Stomach (tissue), 9 donors: Measurements from ENCODE around the gene NCKAP5. TPM values are rescaled to one million over a fixed set of nuclear protein-coding genes. Genes with fewer than 3 reads are reported as not detected.

ENCODE experiments used
- DNase-seq, 2 donors: peaks; one replicate each; pipeline versions ENCODE4 v3.0.0 to v3.0.0-alpha.2; 2013 to 2019
- H3K27ac ChIP-seq, 5 donors: fragments of 200-600 bp in 4 of 5; sonication (generic) in 4 of 5; one replicate each; pipeline ENCODE4 v1.5.1; 2013 to 2019; ENCODE audit warnings: mild to moderate bottlenecking in 1 of 5, moderate library complexity in 1 of 5
- H3K27me3 ChIP-seq, 3 donors: fragments of 200-600 bp; sonication (generic); one replicate each; pipeline ENCODE4 v1.5.1; 2017 to 2019; ENCODE audit warnings: mixed run types in 1 of 3
- H3K36me3 ChIP-seq, 4 donors: fragments of 200-600 bp; sonication (generic); 1 replicate in 3 of 4; 2 replicates in 1 of 4; pipeline ENCODE4 v1.5.1; 2016 to 2019
- H3K4me1 ChIP-seq, 4 donors: fragments of 200-600 bp; sonication (generic); one replicate each; pipeline ENCODE4 v1.5.1; 2016 to 2019
- H3K4me3 ChIP-seq, 4 donors: fragments of 200-600 bp; sonication (generic) in 3 of 4; one replicate each; pipeline ENCODE4 v1.5.1; 2016 to 2019; ENCODE audit warnings: mild to moderate bottlenecking in 1 of 4
- H3K9me3 ChIP-seq, 4 donors: fragments of 200-600 bp; sonication (generic); one replicate each; pipeline ENCODE4 v1.5.1; 2016 to 2019
- CTCF ChIP-seq, 7 experiments: fragments of 450-650 bp in 4 of 7; fragments of 200-600 bp in 3 of 7; sonication (generic) in 3 of 7; IDR thresholded peaks; one replicate each; pipeline ENCODE4 v1.5.1; 2016 to 2019; ENCODE audit warnings: antibody characterized with exemption in 7 of 7, control low read depth in 2 of 7, mild to moderate bottlenecking in 1 of 7
- EP300 ChIP-seq: sonication (generic); formaldehyde crosslinking; IDR thresholded peaks from one replicate; pipeline ENCODE4 v1.6.1; 2017; ENCODE audit warnings: antibody characterized with exemption
- POLR2A ChIP-seq, 4 donors: fragments of 450-650 bp; IDR thresholded peaks; one replicate each; pipeline ENCODE4 v1.6.1; 2016; ENCODE audit warnings: antibody characterized with exemption in 4 of 4, control low read depth in 2 of 4, mild to moderate bottlenecking in 1 of 4, moderate library complexity in 1 of 4
- POLR2AphosphoS5 ChIP-seq, 3 donors: sonication (generic); formaldehyde crosslinking; IDR thresholded peaks; one replicate each; pipeline ENCODE4 v1.6.1; 2016; ENCODE audit warnings: antibody characterized with exemption in 3 of 3
- WGBS, 5 donors: extraction: QIAGEN DNeasy Blood & Tissue Kit in 3 of 5; methylation state at CpG; one replicate each; pipeline versions ENCODE4 v1.1.5 to v1.1.7; 2013 to 2018; 5-methylcytosine and 5-hydroxymethylcytosine counted together
- intact Hi-C: fragments of 100-400 bp; cut with DNase I; formaldehyde crosslinking; loops from one replicate; pipeline ENCODE4 v1.15.1; 2023; ENCODE audit warnings: low total_unique reads
- polyA plus RNA-seq, 3 donors: library from polyadenylated mRNA; stranded (reverse); fragments of 200-250 nt; gene quantifications; one replicate each; pipeline ENCODE4 v1.2.3, GENCODE V29; 2013
- total RNA-seq, 5 donors: library from RNA; depleted of rRNA; stranded (reverse); fragments of >200 nt; gene quantifications; one replicate each; pipeline versions ENCODE4 v1.1.0 to v1.2.3, GENCODE V29; 2014 to 2016
- donor health status: healthy with polysubstance abuse.
- donor health status: Bipolar disorder and iron deficiency.
- donor health status: healthy.

NCKAP5 gene
- total and polyA plus RNA-seq, 8 donors, result 0.58 to 8.0 (median 1.6) TPM; not detected in 1

- H3K27me3 ChIP-seq, result no peaks in the 10 kb centered on the region
- no peak for DNase-seq
- TF ChIP-seq CTCF (IDR thresholded peaks at IDR 0.05) (no peak), EP300 (no peak), POLR2AphosphoS5 (IDR thresholded peaks at IDR 0.05) (no peak), POLR2A (IDR thresholded peaks at IDR 0.05) (no peak)
- no peak overlapping the region for H3K4me3 ChIP-seq
- H3K9me3 ChIP-seq, result no peaks in the 10 kb centered on the region
- H3K4me1 ChIP-seq, result no peaks in the 10 kb centered on the region
- intact Hi-C loops, result no loop called here
- no peak overlapping the region for H3K27ac ChIP-seq
- no peaks in the 10 kb centered on the region for H3K36me3 ChIP-seq
Observed at GRCh38 chr2:132798341-132798740, 769.9 kb downstream of the NCKAP5 start.

- 80 to 93% (median 89%) methylated on average over 3 of the region's 3 CpGs for WGBS, 5 donors
- no peak for DNase-seq
- intact Hi-C loops, result no loop called here
- Histone ChIP-seq H3K27me3 (no peaks in the 10 kb centered on the region), H3K27ac (no peak overlapping the region), H3K36me3 (no peaks in the 10 kb centered on the region), H3K9me3 (no peaks in the 10 kb centered on the region), H3K4me1 (no peaks in the 10 kb centered on the region), H3K4me3 (no peak overlapping the region)
- TF ChIP-seq CTCF (IDR thresholded peaks at IDR 0.05), result no peak
- TF ChIP-seq POLR2A (IDR thresholded peaks at IDR 0.05), result no peak
- TF ChIP-seq EP300, result no peak
- no peak for TF ChIP-seq POLR2AphosphoS5 (IDR thresholded peaks at IDR 0.05)
Observed at GRCh38 chr2:132797556-132797955, 770.7 kb downstream of the NCKAP5 start.

- DNase-seq, result no peak
- TF ChIP-seq POLR2AphosphoS5 (IDR thresholded peaks at IDR 0.05), result no peak
- no peak for TF ChIP-seq POLR2A (IDR thresholded peaks at IDR 0.05)
- TF ChIP-seq EP300, result no peak
- no peak for TF ChIP-seq CTCF (IDR thresholded peaks at IDR 0.05)
- H3K27ac ChIP-seq, result no peak overlapping the region
- WGBS, 5 donors, result 62 to 71% (median 65%) methylated on average over 3 of the region's 3 CpGs
- no peaks in the 10 kb centered on the region for H3K27me3 ChIP-seq
- no peak overlapping the region for H3K4me3 ChIP-seq
- H3K36me3 ChIP-seq, result no peaks in the 10 kb centered on the region
- no peaks in the 10 kb centered on the region for H3K9me3 ChIP-seq
- intact Hi-C loops, result no loop called here
- H3K4me1 ChIP-seq, result no peaks in the 10 kb centered on the region
Observed at GRCh38 chr2:132797071-132797470, 771.2 kb downstream of the NCKAP5 start.

GRCh38 chr2:132795220-132795619 lies 773.0 kb downstream of the NCKAP5 start:
- no peak for DNase-seq
- H3K9me3 ChIP-seq, result no peaks in the 10 kb centered on the region
- H3K27me3 ChIP-seq, result no peaks in the 10 kb centered on the region
- WGBS, 5 donors, result 48 to 75% (median 64%) methylated on average over 2 of the region's 2 CpGs
- H3K36me3 ChIP-seq, result no peaks in the 10 kb centered on the region
- H3K4me3 ChIP-seq, result no peak overlapping the region
- H3K4me1 ChIP-seq, result no peaks in the 10 kb centered on the region
- intact Hi-C loops, result no loop called here
- no peak for TF ChIP-seq CTCF (IDR thresholded peaks at IDR 0.05)
- no peak for TF ChIP-seq POLR2AphosphoS5 (IDR thresholded peaks at IDR 0.05)
- no peak for TF ChIP-seq EP300
- TF ChIP-seq POLR2A (IDR thresholded peaks at IDR 0.05), result no peak
- no peak overlapping the region for H3K27ac ChIP-seq
